Frontal cortex (tissue), 4 donors: ENCODE measurements around the gene ZNF302. TPM values are rescaled to one million over a fixed set of nuclear protein-coding genes. Genes with fewer than 3 reads are reported as not detected.
A peak's percentile ranks its signal among the peaks of the same experiment; 100 is the strongest.
"Not testable (repeated sequence)": the region's sequence is repeated elsewhere in the genome, so short reads cannot be mapped to it uniquely, and the experiment has no call there.

Experiments used
- DNase-seq, 2 donors: peaks; one replicate each; pipeline ENCODE4 v3.0.0; 2012; ENCODE audit warnings: low spot score in 2 of 2
- FAIRE-seq: peaks from 2 replicates; lab custom pipeline; 2012; peaks lifted over from hg19 to GRCh38; lab: Jason Lieb, UNC
- total RNA-seq: library from RNA; depleted of rRNA; stranded (reverse); fragments of >200 nt; gene quantifications from one replicate; pipeline ENCODE4 v1.2.3, GENCODE V29; 2014
- donor health status: control.
- donor health status: control.
- donor health status: control.

ZNF302 gene
- total RNA-seq, 1 donor from 2014 or later: 59.5 TPM

- FAIRE-seq, DNase-seq: not testable (repeated sequence)
Measured at GRCh38 chr19:34668690-34669089, 8.8 kb upstream of the ZNF302 start.

- FAIRE-seq (no peak), DNase-seq (no peak)
Measured at GRCh38 chr19:34669305-34669704, 8.2 kb upstream of the ZNF302 start.

- FAIRE-seq (no peak), DNase-seq (no peak)
Measured at GRCh38 chr19:34671972-34672371, 5.5 kb upstream of the ZNF302 start.

GRCh38 chr19:34673590-34673989, 3.9 kb upstream of the ZNF302 start:
- DNase-seq: no peak
- no peak for FAIRE-seq

- DNase-seq: no peak
- no peak for FAIRE-seq
Measured at GRCh38 chr19:34675250-34675649, 2.2 kb upstream of the ZNF302 start.

- no peak for DNase-seq
- FAIRE-seq: no peak
Measured at GRCh38 chr19:34675919-34676318, 1.6 kb upstream of the ZNF302 start.

GRCh38 chr19:34676697-34677385, 637 bp upstream of the ZNF302 start, which contains the start of gene SCGB2B2:
Gene SCGB2B2 (minus strand): TSS chr19:34677159. CDS start chr19:34594563, 82,596 bp downstream.
- peak; percentile 66 to 77 for DNase-seq
- FAIRE-seq: no peak

GRCh38 chr19:34678085-34678412, 571 bp downstream of the ZNF302 start:
- DNase-seq (no peak), FAIRE-seq (no peak)

GRCh38 chr19:34678421-34678820, 943 bp downstream of the ZNF302 start:
- no peak for FAIRE-seq
- no peak for DNase-seq

- DNase-seq: no peak
- FAIRE-seq: no peak
Measured at GRCh38 chr19:34681478-34681877, 4.0 kb downstream of the ZNF302 start.

- DNase-seq, FAIRE-seq: not testable (repeated sequence)
Measured at GRCh38 chr19:34685266-34685665, 7.8 kb downstream of the ZNF302 start.

GRCh38 chr19:34686455-34686854, 9.0 kb downstream of the ZNF302 start:
- DNase-seq: no peak
- FAIRE-seq: no peak

GRCh38 chr19:34687348-34687747, 9.9 kb downstream of the ZNF302 start:
- FAIRE-seq: no peak
- no peak for DNase-seq

- FAIRE-seq (no peak), DNase-seq (no peak)
Measured at GRCh38 chr19:34688592-34688991, 11.1 kb downstream of the ZNF302 start.

- DNase-seq (no peak), FAIRE-seq (no peak)
Measured at GRCh38 chr19:34690372-34690771, 12.9 kb downstream of the ZNF302 start.

- FAIRE-seq (no peak), DNase-seq (no peak)
Measured at GRCh38 chr19:34692549-34692948, 15.1 kb downstream of the ZNF302 start.

GRCh38 chr19:34707661-34708060, 30.2 kb downstream of the ZNF302 start:
- DNase-seq (no peak), FAIRE-seq (no peak)

GRCh38 chr19:34711890-34712289, 34.4 kb downstream of the ZNF302 start:
- FAIRE-seq (no peak), DNase-seq (no peak)

- DNase-seq: peak; percentile 34 to 43
- FAIRE-seq: peak; percentile 36
Measured at GRCh38 chr19:34712395-34713261, 35.1 kb downstream of the ZNF302 start.

GRCh38 chr19:34713262-34713637, 35.8 kb downstream of the ZNF302 start:
- DNase-seq (no peak), FAIRE-seq (no peak)

- DNase-seq (no peak), FAIRE-seq (no peak)
Measured at GRCh38 chr19:34715357-34715756, 37.9 kb downstream of the ZNF302 start.
